ENCODE results near the gene BIRC5. TPM values are rescaled to one million over a fixed set of nuclear protein-coding genes. Genes with fewer than 3 reads are reported as not detected.
"Not testable (repeated sequence)": the region's sequence is repeated elsewhere in the genome, so short reads cannot be mapped to it uniquely, and the experiment has no call there.

BIRC5 gene
- total RNA-seq, 1 donor from 2014 or later: 11.0 TPM

DNA sequence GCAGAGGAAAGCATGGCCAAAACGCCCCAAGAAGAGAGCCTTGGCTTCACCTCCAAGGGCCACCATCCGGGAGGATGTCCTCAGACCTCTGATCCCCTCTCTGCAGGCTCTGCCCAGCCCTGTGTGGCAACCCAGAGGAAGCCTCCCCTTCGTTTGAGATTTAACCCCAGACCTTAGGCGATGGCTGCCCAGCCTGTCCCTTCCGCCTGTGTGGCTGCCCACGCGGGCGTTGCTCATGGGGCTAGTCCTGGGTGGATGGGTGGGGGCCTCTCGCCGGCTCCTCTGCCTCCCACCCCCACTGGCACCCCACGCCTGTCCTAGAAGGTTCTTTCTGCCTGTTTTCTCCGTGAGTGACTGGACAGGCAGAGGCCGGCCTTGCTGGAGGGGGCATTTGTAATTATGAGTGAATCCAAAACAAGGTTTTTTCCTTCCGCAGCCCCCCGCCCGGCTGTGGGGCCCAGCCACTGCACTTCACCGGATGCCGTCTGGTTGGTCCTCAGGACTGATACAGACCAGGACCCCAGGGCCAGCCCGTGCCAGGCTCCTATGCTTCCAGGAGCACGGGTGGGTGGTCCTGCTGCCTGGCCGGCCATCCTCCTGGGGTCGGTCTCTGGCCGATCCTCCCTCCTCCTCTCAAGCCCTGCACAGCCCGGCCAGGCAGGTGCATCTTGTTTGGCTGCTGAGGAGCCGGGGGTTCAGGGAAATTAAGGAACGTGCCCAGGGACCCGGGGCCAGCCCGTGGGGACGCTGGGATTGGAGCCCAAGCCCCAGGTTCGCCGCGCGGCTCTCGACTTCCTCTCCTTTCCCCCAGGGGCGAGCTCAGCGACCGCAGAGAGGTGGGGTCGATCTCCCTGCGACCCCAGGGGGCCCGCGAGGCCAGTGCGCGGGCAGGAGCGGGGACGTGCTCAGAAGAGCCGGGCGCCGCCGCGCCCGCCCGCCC is 17.2 kb downstream of the BIRC5 start, which contains the start of gene TMEM235:
TSS of gene TMEM235 (plus strand) at position 636 of the 940 bp plus-strand sequence. CDS start 393 bp downstream, outside the sequence.
- no peaks in the 10 kb centered on the region for H3K9me3 ChIP-seq (ENCODE audit: control insufficient read depth in 3 of 3, low read length in 3 of 3)
- no peak within 1 kb of the TSS for H3K9ac ChIP-seq (ENCODE audit: low read depth in 1 of 3, low read length in 3 of 3)
- no peaks in the 10 kb centered on the region for H3K36me3 ChIP-seq (ENCODE audit: control insufficient read depth in 3 of 3, insufficient read depth in 3 of 3, low read length in 3 of 3)
- peaks cover 0 to 5% (median 0%) of the 10 kb centered on the region in 3 donors for H3K4me1 ChIP-seq (ENCODE audit: control insufficient read depth in 3 of 3, insufficient read depth in 3 of 3, low read length in 3 of 3)
- peaks cover 30 to 50% (median 36%) of the 10 kb centered on the region in 3 donors for H3K27me3 ChIP-seq (ENCODE audit: control insufficient read depth in 3 of 3, insufficient read depth in 3 of 3, low read length in 3 of 3)
- no peak within 1 kb of the TSS for H3K27ac ChIP-seq (ENCODE audit: low read depth, low read length)
- H3K4me3 ChIP-seq (ENCODE audit: low read length in 3 of 3): no peak within 1 kb of the TSS

DNA sequence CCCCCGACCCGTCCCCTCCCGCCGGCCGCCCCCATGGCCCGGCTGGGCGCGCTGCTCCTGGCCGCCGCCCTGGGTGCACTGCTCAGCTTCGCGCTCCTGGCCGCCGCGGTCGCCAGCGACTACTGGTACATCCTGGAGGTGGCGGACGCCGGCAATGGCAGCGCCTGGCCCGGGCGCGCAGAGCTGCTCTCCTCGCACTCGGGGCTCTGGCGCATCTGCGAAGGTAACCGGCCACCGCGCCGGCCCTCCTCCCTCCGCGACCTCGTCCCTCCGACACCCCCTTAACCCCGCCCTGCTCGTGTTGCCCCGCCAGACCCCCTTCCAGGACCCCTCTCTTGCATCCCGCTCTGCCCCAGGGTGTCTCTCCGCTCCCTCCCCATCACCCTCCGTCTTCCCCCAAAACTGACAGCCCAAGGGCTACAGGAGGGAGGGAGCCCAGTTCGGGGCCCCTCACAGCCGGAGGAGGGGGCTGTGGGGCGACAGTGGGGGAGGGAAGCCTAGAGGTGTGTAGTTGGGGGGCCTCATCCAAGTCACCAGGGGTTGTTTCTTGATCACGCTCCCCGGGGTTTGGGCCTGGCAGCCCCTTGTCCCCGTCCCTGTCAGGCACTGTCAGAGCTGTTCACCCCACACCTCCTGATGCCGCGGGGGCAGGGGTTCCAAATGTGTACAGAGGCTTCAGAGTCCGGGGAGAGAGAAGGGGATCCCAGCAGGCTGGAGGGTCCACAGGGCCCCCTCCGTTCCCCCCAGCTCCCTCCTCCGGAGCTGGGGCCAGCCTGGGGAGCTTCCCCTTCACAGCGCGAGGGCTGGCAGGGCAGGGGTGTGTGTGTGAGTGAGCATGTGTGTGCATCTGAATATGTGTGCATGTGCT is 18.2 kb downstream of the BIRC5 start:
- Histone ChIP-seq H3K9me3 (ENCODE audit: control insufficient read depth in 3 of 3, low read length in 3 of 3) (no peaks in the 10 kb centered on the region), H3K36me3 (ENCODE audit: control insufficient read depth in 3 of 3, insufficient read depth in 3 of 3, low read length in 3 of 3) (no peaks in the 10 kb centered on the region), H3K27ac (ENCODE audit: low read depth, low read length) (no peak overlapping the region), H3K4me1 (ENCODE audit: control insufficient read depth in 3 of 3, insufficient read depth in 3 of 3, low read length in 3 of 3) (peaks cover 0 to 3% (median 0%) of the 10 kb centered on the region in 3 donors), H3K4me3 (ENCODE audit: low read length in 3 of 3) (no peak overlapping the region), H3K9ac (ENCODE audit: low read depth in 1 of 3, low read length in 3 of 3) (no peak overlapping the region), H3K27me3 (ENCODE audit: control insufficient read depth in 3 of 3, insufficient read depth in 3 of 3, low read length in 3 of 3) (peaks cover 30 to 41% (median 34%) of the 10 kb centered on the region in 3 donors)

DNA sequence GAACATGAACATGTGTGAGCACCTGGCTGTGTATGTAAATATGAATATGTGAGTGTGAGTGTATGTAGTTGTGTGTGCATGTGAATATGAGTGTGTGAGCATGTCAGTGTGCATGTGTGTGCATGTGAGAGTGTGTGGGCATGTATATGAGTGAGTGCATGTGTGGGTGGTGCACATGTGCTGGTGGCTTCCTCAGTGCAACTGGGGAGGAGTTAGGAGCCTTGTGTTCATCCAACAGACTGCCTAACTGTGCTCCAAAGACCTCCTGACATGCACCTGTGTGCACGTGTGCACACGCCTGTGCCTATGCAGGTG is 18.8 kb downstream of the BIRC5 start:
- H3K9ac ChIP-seq (ENCODE audit: low read depth in 1 of 3, low read length in 3 of 3): no peak overlapping the region
- no peak overlapping the region for H3K27ac ChIP-seq (ENCODE audit: low read depth, low read length)
- no peaks in the 10 kb centered on the region for H3K36me3 ChIP-seq (ENCODE audit: control insufficient read depth in 3 of 3, insufficient read depth in 3 of 3, low read length in 3 of 3)
- no peak overlapping the region for H3K4me3 ChIP-seq (ENCODE audit: low read length in 3 of 3)
- H3K9me3 ChIP-seq (ENCODE audit: control insufficient read depth in 3 of 3, low read length in 3 of 3): no peaks in the 10 kb centered on the region
- peaks cover 0 to 4% (median 0%) of the 10 kb centered on the region in 3 donors for H3K4me1 ChIP-seq (ENCODE audit: control insufficient read depth in 3 of 3, insufficient read depth in 3 of 3, low read length in 3 of 3)
- H3K27me3 ChIP-seq (ENCODE audit: control insufficient read depth in 3 of 3, insufficient read depth in 3 of 3, low read length in 3 of 3): peaks cover 30 to 36% (median 32%) of the 10 kb centered on the region in 3 donors

DNA sequence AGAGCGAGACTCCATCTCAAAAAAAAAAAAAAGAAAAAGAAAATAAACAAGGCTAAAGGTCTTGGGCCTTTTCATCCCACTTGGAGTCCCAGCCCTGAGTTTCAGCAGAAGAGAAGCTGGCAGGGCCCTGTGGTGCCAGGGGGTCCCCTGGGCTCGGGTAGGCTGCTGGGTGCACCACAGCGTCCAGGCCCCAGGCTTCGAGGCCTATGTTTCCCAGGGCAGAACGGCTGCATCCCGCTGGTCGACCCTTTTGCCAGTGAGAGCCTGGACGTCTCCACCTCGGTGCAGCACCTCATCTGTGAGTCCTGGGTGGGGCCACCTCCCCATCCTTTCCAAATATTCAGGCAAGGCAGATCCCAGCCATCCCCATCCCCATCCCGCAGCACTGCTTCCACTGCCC is 19.6 kb downstream of the BIRC5 start:
- Histone ChIP-seq H3K9me3 (ENCODE audit: control insufficient read depth in 3 of 3, low read length in 3 of 3) (no peaks in the 10 kb centered on the region), H3K4me3 (ENCODE audit: low read length in 3 of 3) (no peak overlapping the region), H3K27ac (ENCODE audit: low read depth, low read length) (no peak overlapping the region), H3K36me3 (ENCODE audit: control insufficient read depth in 3 of 3, insufficient read depth in 3 of 3, low read length in 3 of 3) (no peaks in the 10 kb centered on the region), H3K4me1 (ENCODE audit: control insufficient read depth in 3 of 3, insufficient read depth in 3 of 3, low read length in 3 of 3) (peaks cover 0 to 4% (median 0%) of the 10 kb centered on the region in 3 donors), H3K9ac (ENCODE audit: low read depth in 1 of 3, low read length in 3 of 3) (no peak overlapping the region), H3K27me3 (ENCODE audit: control insufficient read depth in 3 of 3, insufficient read depth in 3 of 3, low read length in 3 of 3) (peaks cover 28 to 30% (median 30%) of the 10 kb centered on the region in 3 donors)

DNA sequence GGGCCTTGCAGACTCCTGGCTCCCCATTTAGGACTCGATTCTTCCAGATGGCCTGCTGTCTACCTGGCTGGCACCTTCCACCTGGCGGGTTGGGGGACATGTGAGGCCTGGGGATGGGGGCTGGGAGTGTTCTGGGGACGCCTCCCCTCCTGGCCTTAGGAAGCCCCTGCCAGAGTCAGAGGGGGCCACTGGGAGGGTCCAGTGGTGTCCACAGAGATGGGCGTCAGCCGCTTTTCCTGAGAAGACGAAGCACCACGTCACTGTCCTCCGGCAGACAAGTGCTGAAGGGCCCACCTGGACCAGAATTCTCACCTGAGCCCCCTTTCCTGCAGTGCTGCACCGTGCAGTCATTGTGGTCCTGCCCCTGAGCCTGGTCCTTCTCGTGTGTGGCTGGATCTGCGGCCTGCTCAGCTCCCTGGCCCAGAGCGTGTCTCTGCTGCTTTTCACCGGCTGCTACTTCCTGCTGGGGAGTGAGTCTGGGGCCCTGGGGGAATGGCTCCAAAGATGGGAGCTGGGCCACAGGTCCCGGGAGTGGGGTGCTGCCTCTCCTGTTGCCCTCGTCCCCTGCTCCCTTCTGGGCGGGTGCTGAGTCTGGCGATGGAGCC is 20.3 kb downstream of the BIRC5 start:
- no peaks in the 10 kb centered on the region for H3K9me3 ChIP-seq (ENCODE audit: control insufficient read depth in 3 of 3, low read length in 3 of 3)
- H3K27me3 ChIP-seq (ENCODE audit: control insufficient read depth in 3 of 3, insufficient read depth in 3 of 3, low read length in 3 of 3): peaks cover 27 to 30% (median 30%) of the 10 kb centered on the region in 3 donors
- no peak overlapping the region for H3K27ac ChIP-seq (ENCODE audit: low read depth, low read length)
- H3K36me3 ChIP-seq (ENCODE audit: control insufficient read depth in 3 of 3, insufficient read depth in 3 of 3, low read length in 3 of 3): no peaks in the 10 kb centered on the region
- H3K4me3 ChIP-seq (ENCODE audit: low read length in 3 of 3): no peak overlapping the region
- no peak overlapping the region for H3K9ac ChIP-seq (ENCODE audit: low read depth in 1 of 3, low read length in 3 of 3)
- H3K4me1 ChIP-seq (ENCODE audit: control insufficient read depth in 3 of 3, insufficient read depth in 3 of 3, low read length in 3 of 3): peaks cover 0 to 4% (median 0%) of the 10 kb centered on the region in 3 donors

DNA sequence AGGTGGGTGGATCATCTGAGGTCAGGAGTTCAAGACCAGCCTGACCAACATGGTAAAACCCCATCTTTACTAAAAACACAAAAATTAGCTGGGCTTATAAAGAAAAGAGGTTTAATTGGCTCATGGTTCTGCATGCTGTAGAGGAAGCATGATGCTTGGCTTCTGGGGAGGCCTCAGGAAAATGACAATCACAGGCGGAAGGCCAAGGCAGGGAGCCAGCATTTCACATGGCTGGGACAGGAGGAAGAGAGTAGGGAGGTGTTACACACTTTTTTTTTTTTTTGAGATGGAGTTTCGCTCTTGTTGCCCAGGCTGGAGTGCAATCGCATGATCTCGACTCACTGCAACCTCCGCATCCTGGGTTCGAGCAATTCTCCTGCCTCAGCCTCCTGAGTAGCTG is 21.0 kb downstream of the BIRC5 start:
- not testable (repeated sequence) for H3K9me3 ChIP-seq (ENCODE audit: control insufficient read depth in 3 of 3, low read length in 3 of 3); H3K4me3 ChIP-seq (ENCODE audit: low read length in 3 of 3); H3K9ac ChIP-seq (ENCODE audit: low read depth in 1 of 3, low read length in 3 of 3); H3K36me3 ChIP-seq (ENCODE audit: control insufficient read depth in 3 of 3, insufficient read depth in 3 of 3, low read length in 3 of 3); H3K4me1 ChIP-seq (ENCODE audit: control insufficient read depth in 3 of 3, insufficient read depth in 3 of 3, low read length in 3 of 3); H3K27ac ChIP-seq (ENCODE audit: low read depth, low read length)
- peaks cover 24 to 30% (median 30%) of the 10 kb centered on the region in 3 donors for H3K27me3 ChIP-seq (ENCODE audit: control insufficient read depth in 3 of 3, insufficient read depth in 3 of 3, low read length in 3 of 3)

DNA sequence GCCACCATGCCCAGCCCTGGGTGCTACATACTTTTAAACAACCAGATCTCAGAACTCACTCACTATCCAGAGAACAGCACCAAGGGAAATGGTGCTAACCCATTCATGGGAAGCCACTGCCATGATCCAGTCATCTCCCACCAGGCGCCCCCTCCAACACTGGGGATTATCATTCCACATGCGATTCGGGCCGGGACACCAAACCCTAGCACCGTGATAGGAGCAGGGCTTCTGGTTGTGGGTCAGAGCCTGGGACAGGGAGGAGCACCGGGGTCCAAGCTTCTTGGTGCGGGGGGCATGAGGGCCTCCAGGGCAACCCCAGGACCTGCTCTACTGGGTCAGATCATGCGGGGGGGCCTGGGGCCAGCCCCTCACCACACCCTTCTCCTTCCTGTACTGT is 21.8 kb downstream of the BIRC5 start:
- no peaks in the 10 kb centered on the region for H3K9me3 ChIP-seq (ENCODE audit: control insufficient read depth in 3 of 3, low read length in 3 of 3)
- H3K27ac ChIP-seq (ENCODE audit: low read depth, low read length): no peak overlapping the region
- no peak overlapping the region for H3K9ac ChIP-seq (ENCODE audit: low read depth in 1 of 3, low read length in 3 of 3)
- peaks cover 0 to 4% (median 0%) of the 10 kb centered on the region in 3 donors for H3K4me1 ChIP-seq (ENCODE audit: control insufficient read depth in 3 of 3, insufficient read depth in 3 of 3, low read length in 3 of 3)
- peaks cover 18 to 25% (median 22%) of the 10 kb centered on the region in 3 donors for H3K27me3 ChIP-seq (ENCODE audit: control insufficient read depth in 3 of 3, insufficient read depth in 3 of 3, low read length in 3 of 3)
- no peak overlapping the region for H3K4me3 ChIP-seq (ENCODE audit: low read length in 3 of 3)
- no peaks in the 10 kb centered on the region for H3K36me3 ChIP-seq (ENCODE audit: control insufficient read depth in 3 of 3, insufficient read depth in 3 of 3, low read length in 3 of 3)

DNA sequence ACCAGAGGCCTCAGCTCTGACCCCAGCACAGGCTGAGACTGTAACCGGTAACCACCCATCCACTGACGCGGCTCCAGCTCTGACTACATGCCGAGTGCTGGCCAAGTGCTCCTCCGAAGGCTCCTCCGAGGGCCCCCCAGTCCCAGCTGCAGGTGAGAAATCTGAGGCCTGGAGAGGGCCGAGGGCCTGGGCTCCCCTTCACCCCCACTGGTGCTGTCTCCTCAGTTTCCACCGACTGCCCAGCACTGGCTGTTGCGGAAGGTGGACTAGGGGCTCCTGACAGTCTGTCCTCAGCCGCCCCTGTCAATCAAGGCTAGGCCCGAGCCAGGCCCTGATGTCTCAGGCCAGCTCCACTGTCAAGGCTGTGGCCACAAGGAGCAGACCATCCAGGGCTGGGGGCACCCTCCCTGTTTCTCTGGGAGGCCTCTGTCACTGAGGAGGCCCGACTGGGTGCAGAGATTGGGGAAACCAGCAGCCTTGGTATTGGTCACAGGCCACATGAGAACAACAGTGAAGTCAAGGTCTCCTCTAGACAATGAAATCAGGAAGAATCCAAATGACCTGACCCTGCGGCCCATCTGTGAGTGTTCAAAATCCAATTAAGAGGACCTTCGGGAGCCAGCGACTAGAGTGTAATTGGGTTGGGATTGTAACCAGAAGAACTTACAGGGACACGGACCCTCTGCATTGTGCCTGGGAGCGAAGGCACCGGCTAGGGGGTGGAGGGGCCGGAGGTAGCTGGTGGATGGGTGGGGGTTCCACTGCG is 22.5 kb downstream of the BIRC5 start:
- Histone ChIP-seq H3K36me3 (ENCODE audit: control insufficient read depth in 3 of 3, insufficient read depth in 3 of 3, low read length in 3 of 3) (no peaks in the 10 kb centered on the region), H3K27me3 (ENCODE audit: control insufficient read depth in 3 of 3, insufficient read depth in 3 of 3, low read length in 3 of 3) (peaks cover 12 to 18% (median 15%) of the 10 kb centered on the region in 3 donors), H3K4me1 (ENCODE audit: control insufficient read depth in 3 of 3, insufficient read depth in 3 of 3, low read length in 3 of 3) (peaks cover 0 to 4% (median 0%) of the 10 kb centered on the region in 3 donors), H3K4me3 (ENCODE audit: low read length in 3 of 3) (no peak overlapping the region), H3K9me3 (ENCODE audit: control insufficient read depth in 3 of 3, low read length in 3 of 3) (no peaks in the 10 kb centered on the region), H3K27ac (ENCODE audit: low read depth, low read length) (no peak overlapping the region), H3K9ac (ENCODE audit: low read depth in 1 of 3, low read length in 3 of 3) (peak overlapping the region in 1 of 3 donors; percentile 25)

DNA sequence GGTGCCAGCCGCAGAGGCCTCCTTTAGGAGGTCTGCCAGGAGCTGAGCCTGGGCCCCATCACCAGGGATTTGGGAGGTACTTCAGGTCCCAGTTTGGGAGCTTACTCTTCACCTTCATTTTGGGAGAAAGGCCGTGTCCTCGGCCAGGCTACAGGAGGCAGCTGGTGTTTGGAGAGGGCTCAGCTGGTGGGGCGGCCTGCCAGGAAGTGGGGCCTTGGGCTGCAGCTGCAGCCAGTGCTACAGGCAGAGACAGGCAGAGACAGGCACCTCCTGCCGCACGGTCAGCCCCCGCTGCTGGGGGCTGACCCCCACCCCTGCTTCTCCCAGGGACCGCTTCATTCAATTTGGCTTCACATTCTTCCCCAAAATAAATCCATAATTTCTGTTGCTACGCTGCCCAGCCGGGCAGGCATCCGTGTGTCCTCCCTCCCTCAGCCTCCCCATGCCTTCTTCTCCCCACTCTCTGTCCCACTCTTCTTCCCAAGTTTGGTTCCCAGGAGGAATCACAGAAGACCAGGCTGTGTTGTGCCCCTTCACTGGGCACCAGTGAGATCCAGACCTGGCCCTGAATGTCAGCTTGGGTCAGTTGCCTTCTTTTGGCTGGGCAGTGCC is 23.5 kb downstream of the BIRC5 start:
- no peaks in the 10 kb centered on the region for H3K9me3 ChIP-seq (ENCODE audit: control insufficient read depth in 3 of 3, low read length in 3 of 3)
- H3K27ac ChIP-seq (ENCODE audit: low read depth, low read length): no peak overlapping the region
- no peak overlapping the region for H3K4me3 ChIP-seq (ENCODE audit: low read length in 3 of 3)
- H3K4me1 ChIP-seq (ENCODE audit: control insufficient read depth in 3 of 3, insufficient read depth in 3 of 3, low read length in 3 of 3): peaks cover 0 to 6% (median 0%) of the 10 kb centered on the region in 3 donors
- H3K36me3 ChIP-seq (ENCODE audit: control insufficient read depth in 3 of 3, insufficient read depth in 3 of 3, low read length in 3 of 3): no peaks in the 10 kb centered on the region
- no peak overlapping the region for H3K9ac ChIP-seq (ENCODE audit: low read depth in 1 of 3, low read length in 3 of 3)
- H3K27me3 ChIP-seq (ENCODE audit: control insufficient read depth in 3 of 3, insufficient read depth in 3 of 3, low read length in 3 of 3): peaks cover 6 to 10% (median 7%) of the 10 kb centered on the region in 3 donors
